GM19351 (cell line): ENCODE data around the gene CTNNA3.

Source experiments
- ATAC-seq: cut with Tn5 transposase; IDR thresholded peaks from one replicate; pipeline ENCODE4 v1.9.1; 2021; ENCODE audit warnings: mild to moderate bottlenecking, moderate library complexity; ENCODE audit not compliant: unreplicated experiment

The CTNNA3 gene

DNA sequence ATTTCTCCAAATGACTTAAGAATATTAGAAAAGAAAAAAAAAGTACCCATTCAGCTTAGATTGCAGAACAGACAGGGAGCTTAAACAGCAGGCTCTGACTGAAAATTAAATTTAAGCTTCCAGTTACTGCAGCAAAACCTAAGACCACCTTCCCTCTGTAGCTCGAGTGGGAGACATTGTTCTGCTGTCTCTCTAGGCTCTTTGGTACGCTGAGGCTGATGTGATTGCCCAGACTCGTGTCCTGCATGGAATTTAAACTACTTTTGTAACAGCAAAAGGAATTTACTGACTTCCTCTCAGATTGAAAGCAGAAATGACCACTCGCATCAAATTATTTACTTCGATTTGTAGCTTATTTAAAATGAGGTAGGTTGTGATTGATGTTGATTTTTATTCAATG is 645.6 kb downstream of the CTNNA3 start:
- no peak for ATAC-seq

DNA sequence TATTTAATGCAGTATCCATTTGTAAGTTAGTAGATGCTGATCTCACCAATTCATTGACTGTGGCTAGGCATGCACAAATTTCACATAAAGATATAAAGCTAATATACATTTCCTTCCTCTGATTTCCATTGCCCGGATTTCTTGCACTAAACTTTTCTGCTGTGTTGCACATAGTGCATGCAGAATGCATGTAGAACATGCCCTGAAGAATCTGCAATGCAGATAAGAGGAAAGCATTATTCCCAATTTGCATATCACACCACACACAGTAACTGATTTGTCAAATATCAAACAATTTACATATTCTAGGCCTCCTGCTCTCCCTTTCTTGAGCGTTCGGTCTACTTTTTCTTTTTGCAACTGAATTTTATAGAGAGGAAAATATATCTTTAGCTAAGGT is 646.0 kb downstream of the CTNNA3 start:
- no peak for ATAC-seq

DNA sequence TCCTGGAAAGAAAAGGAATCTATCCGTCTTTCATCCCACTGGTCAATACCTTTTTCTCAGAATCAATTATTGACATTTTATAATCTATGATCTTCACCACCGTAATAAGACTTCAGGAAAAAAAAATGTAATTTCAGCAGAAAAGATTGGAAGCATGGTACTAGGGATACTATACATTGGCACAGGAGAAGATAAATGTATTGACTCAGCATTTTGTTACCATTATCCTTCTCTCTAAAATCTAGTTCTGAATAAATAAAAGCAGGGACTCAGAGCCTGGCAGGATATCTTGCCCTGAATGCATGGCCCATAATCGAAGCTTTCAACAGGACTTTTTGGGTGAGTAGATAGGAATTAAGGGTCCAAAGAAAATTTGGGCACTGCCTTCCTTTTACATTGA is 649.5 kb downstream of the CTNNA3 start:
- no peak for ATAC-seq

DNA sequence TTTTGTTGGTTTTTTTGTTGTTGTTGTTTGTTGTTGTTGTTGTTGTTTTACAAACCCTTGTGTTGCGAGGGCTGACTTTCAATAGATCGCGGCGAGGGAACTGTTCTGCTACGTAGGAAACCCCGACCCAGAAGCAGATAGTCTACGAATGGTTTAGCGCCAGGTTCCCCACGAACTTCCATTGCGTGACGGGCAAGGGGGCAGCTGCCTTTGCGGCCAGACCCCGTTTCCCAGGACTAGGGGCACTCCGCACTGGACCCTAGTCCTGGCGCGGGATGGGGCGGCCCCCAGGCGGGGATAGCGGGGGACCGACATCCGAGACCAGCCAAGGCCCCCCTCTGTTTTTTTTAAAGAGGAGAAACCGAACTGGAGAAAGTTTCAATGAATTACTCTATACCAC is 650.6 kb downstream of the CTNNA3 start:
- ATAC-seq = no peak

DNA sequence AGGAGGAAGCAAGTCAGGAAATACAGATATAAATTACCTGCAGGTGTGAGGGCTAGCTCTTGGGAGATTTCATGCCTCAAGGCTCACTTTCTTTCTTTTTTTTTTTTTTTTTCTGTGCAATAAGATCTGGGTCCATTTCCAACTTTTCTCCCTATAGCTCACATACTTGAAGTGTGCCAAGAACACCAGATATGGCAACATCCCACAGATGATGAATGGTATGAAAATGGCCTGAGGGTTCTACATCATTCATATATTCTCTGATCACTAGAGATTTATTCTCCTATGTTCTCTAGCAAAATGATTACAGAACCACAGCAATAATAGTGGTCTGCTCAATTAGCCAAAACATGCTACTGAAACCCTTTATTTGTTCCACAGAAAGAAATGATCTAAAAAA is 653.0 kb downstream of the CTNNA3 start:
- ATAC-seq = no peak

DNA sequence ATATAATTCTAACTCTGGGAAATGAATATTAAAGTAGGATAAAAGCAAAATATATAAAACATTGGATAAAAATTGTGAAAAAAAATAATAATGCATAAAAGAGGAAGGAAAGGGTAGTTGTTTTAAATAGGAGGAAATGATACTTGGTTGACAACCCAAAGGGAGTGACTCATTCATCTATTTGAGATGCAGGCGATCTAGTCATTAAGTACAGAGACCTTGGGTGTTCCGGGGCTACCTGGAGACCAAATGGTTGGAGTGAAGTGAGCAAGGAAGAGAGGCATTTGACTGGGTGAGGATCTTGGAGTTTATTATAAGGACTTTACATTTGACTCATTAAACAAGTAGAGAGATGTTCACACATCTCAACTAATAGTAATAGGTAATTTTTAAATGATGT is 659.2 kb downstream of the CTNNA3 start:
- ATAC-seq = no peak

DNA sequence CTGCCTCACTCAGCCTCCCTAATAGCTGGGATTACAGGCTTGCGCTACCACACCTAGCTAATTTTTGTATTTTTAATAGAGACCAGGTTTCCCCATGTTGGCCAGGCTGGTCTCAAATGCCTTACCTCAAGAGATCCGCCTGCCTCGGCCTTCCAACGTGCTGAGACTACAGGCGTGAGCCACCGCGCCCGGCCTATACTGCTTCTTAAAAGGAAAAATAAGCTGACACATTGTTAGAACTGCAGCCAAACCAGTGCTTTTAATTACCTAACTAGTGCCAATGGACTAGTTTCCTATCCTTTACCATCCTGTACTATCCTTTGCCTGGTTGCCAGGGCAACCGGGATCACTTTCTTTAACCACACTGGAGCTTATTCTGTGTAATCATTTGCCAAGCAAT is 662.1 kb downstream of the CTNNA3 start:
- no peak for ATAC-seq

DNA sequence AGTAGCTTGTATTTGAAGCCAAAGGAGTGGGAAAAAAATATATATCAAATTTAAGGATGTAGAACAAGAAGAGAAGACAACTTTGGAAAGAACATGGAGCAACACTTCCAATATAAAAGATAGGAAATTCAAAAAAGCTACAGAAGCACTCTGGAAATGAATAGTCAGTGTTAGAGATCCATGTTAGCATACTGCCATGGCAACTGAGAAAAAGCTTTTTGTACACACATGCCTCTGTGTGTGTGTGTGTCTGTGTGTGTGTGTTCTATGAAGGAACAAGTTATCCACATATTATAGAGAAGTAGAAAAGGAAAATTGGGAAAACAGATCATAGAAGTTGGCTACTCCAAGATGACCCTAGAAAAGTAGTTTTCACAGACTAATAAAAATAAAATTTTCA is 673.9 kb downstream of the CTNNA3 start:
- ATAC-seq = no peak

DNA sequence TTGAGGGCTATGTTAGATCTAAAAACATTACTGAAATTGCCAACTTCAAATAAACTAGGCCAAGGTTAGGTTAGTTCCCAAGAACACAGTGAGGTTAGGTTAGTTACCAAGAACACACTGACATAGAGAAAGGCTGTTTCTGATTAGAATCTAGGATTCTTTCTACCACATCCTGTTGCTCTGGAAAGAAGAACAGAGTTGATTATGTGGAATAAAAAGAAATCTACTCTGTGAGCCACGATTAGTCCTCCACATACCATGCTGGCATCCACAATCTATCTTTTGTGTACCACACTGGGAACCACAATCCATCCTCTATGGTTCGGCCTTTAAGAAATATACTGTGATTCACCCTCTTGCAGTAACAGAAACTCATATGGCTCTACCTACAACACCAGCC is 678.8 kb downstream of the CTNNA3 start:
- ATAC-seq = no peak

DNA sequence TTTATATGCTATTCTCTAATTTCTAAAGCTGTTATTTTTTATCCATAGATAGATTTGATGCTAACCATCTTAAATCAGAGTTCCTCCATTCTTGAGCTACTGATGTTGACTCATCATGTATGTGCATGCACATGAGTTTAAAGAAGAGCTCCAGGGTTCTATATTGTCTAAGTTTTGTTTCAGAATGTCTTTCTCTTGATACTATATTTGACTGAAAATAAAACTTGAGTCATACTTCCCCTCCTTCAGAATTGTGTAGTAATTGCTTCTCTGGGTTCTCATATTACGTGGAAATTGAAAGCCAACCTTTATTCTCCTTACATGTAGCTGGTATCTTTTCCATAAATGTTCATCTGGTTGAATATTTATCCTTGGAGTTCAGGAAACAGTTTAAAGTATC is 680.8 kb downstream of the CTNNA3 start:
- ATAC-seq = peak; percentile 33

DNA sequence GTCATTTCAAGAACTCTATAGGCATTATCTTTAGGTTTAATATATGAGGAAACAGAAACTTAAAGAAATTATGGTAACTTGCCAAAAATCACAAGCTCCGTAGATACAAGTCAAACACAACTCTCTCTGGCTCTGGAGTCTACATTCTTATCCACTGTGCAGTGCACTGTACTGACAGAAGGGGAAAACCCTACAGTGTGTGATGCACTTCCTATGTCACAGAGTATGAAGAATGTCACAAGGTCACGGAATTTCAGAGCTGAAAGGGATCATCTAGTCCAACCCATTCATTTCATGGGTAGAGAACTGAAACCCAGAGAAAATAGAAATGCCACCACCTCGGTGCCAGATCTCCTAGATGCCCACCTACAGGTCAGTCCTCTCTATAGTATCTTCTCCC is 684.0 kb downstream of the CTNNA3 start:
- ATAC-seq = no peak

DNA sequence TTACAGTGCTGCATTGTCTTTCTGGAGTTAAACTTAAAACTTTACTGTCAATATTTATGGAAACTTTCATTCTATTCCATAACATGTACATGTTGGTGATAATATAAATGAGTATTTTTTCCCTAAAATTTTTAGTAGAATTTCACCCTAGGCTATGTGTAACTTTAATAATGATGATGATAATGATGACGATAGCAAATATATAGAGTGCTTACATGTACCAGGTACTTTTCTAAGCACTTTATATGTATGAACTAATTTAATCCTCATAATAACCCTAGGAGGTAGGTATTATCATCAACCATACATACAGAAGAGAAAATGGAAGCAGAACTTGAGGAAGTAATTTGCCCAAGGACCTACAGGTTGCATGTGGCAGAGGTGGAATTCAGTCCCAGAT is 684.5 kb downstream of the CTNNA3 start:
- ATAC-seq = no peak

DNA sequence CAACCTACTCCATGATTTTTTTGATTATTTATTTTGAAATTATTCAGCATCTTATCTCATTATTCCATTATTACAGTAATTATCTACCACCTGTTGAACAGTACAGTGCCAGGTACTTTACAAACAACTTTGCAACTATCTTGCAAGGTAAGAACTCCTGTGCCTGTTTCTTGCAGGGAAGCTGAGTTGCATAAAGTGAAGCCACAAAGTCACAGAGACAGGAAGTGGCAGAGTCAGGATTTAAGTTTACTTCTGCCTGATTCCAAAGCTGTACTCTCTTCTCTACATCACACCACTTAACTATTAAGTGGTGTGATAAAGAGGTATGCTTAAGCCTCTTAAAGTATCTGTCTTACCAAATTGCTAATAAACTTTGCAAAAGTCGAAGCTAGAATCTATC is 690.0 kb downstream of the CTNNA3 start:
- ATAC-seq = no peak

DNA sequence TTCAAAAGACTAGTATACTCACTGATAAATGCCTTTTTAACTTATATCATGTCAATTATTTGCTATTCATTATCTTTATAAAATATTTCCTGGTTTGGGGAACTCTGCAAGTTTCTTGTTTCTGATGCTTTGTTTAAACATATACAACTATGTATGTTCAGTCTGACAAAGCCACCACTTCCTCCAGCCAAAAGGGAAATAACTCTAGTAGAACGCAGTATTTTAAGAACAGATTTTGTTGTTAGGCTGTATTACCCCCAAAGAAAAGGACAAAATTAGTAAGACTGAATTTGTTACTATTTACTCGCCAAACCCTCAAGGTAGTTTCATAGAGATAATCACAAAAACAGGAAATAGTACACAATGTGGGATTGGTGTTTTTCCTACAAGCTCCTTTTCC is 691.3 kb downstream of the CTNNA3 start:
- no peak for ATAC-seq

DNA sequence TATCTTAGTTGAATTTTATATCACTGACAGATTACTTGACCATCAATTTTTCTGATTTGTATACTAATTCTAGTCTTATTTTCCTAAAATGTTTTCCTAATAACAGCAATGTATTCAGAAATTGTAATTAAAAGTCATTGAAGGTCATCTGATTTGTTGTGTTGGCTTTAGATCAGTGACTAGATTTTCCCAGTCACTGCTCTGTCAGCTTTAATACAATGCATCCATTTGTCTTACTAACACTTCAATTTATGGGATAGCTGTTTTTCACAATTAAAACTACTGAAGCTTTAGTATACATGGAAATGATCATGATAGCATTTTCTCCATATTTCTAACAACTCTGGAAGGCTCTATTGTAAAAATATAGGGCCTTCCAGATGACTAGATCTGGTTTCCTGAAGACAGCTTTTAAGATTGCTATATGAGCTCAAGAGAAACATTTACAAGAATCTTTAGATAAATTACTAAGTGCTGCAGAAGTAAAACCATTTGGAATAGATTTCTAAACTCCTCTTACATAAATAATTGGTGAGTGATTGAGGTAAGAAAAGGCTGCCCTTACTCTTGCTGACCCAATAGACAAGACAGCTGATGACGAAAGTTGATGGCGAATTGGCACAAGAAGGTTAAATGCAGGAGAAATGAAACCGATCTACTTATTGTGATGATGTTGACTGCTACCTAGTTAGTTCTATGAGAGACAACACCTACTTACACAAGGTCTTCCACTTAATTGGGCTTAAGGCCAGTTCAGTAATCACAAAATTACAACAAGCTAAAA is 696.0 kb downstream of the CTNNA3 start:
- ATAC-seq = no peak

DNA sequence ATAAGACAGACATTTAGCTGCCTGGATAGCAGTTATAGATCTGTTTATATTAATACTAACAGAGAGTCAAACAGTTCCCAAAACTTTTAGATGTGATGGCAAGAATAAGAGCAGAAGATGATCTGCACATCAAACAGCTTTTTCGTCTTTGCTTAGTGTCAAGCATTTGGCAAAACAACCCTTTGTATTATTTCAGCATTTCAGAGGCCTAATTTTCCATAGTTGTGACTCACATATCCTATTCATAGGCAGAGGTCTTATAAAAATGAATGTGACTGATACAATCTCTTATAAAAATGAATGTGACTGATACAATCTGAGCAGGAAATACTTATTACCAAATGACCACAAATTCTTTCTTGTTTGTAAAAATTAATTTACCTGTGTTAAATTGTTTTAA is 699.0 kb downstream of the CTNNA3 start:
- ATAC-seq = no peak

DNA sequence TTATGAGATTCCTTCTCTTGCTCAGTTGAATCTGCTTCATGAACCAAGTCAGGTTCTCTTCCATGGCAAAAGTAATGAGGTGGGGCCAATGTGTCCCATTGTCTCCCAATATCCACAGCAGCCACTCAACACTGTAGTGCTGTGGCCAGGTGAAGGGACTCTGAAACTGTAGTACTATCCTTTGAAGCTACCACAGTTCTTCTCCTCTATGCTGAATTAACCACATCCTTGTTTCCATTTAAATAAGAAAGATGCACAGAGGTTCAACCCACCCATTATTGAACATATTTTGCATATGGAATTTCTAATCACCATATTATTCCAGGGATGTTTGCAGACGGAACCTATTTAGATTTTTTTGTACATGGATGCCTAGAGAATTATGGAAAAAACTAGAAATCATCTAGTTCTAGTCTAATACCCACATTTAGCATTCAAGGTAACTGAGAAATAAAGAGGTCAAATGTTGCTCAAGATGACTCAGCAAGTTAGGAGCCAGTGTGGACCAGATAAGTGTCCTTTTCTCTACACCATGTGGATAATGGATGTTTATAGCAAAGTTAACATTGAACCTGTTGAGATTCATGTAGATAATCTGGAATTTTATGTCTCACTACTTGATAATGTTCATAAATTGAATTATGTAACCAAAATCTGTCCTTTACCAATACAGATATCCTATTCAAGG is 705.7 kb downstream of the CTNNA3 start:
- no peak for ATAC-seq

DNA sequence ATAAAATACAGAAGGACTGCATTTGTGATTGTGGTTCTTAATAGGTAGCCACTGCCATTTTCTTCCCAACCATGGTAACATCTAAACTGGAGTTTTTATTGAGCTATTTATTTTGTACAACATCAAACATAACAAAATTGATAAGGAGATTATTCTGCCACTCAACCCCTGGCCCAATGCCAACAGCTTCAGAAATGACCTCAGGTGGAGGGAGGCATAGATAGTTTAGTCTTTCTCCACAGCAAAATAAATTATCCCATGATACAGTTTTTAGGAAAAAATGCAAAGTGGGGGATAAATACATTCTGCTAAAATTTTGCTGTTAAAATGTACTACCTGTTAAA is 712.5 kb downstream of the CTNNA3 start:
- no peak for ATAC-seq

DNA sequence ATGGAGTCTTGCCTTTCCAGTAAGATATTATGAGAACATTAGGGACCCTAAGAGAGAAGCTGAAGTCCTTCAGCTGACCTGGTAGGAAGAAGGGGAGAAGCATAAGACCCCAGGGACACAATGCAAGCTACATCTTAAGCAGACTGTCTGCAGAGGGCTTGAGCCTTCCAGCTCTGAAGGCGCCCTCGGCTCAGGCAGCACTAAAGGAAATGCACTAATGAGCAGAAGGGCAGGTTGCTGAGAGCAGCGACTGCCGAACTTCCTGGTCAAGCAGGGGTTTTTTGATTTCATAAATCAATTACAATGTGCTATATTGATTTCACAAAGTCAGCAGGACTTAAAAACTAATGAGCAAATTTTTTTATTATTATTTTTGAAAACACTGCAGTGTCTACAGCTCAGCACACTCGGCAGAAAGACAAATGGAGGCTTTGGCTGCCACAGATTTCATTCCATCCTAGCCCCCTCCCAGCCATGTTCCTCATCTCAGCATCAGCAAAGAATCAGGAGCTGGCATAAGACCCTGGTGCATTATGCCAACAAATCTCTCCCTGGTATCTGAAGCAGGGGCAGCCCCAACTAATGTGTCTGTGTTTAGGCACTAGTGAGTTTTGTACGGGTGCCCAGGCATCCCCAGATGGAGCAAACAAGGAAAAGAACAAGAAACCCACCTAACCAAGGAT is 713.1 kb downstream of the CTNNA3 start:
- ATAC-seq = no peak

DNA sequence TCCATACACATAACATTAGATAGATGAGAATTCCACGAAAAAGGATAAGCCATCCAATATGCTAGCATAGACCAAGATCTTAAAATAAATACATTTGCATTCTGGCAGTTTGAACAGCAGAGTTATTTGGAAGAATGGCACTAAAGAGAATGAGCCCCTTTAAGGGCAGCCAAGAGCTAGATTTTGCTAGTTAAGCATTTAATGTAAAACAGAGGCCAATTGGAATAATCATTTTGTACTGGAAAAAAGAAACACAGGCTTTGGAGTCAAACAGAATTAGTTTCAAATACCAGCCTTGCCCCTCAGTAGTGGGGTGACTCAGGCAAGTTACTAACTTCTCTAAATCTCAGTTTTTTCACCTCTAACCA is 714.0 kb downstream of the CTNNA3 start:
- no peak for ATAC-seq

DNA sequence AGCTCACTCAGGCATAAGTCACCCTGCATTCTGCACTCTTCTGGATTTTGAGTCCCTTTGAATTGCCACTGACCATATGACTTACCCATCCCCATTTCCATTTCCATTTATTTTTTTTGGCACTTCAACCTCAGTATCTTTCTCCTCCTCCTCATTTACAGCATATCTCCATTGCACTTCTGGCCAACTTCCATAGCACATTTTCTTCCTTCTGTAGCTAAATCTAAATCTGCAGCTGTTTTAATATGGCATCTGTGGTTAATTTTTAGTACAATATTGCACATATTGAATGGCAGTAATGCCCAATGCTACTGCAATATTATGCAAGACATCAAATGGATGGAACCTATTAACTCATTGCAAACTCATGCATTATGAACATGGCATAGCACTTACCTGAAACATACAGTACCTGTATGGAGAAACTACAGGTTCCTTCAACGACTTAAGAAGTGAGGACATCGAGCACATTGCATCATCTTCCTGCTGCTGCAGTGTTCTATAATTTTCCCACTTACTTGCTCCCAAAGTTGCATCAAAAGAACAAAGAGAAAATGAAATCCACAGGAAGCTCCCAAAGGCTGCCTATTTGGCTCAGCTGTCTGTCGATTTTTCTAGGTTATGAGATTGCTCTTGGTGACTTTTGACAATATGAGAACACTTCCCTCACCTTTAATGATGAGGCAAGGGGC is 714.5 kb downstream of the CTNNA3 start:
- ATAC-seq = no peak
